Endothelial cell (in vitro differentiated cells): ENCODE data around the gene DDB1. TPM values are rescaled to one million over a fixed set of nuclear protein-coding genes. Genes with fewer than 3 reads are reported as not detected.

ENCODE experiments used
- DNase-seq: peaks from one replicate; pipeline ENCODE4 v3.0.0; 2021; ENCODE audit warnings: low spot score
- H3K27ac Mint-ChIP-seq: one replicate; pipeline ENCODE4 v1.8.0; 2021; ENCODE audit warnings: mixed read lengths, inconsistent platforms; ENCODE audit not compliant: unreplicated experiment
- H3K27me3 Mint-ChIP-seq: one replicate; pipeline ENCODE4 v1.8.0; 2021; ENCODE audit warnings: mild to moderate bottlenecking, moderate library complexity, mixed read lengths, inconsistent platforms; ENCODE audit not compliant: unreplicated experiment
- H3K36me3 Mint-ChIP-seq: one replicate; pipeline ENCODE4 v1.8.0; 2021; ENCODE audit warnings: mild to moderate bottlenecking, low read depth, mixed read lengths, inconsistent platforms; ENCODE audit not compliant: unreplicated experiment
- H3K4me1 Mint-ChIP-seq: one replicate; pipeline ENCODE4 v1.8.0; 2021; ENCODE audit warnings: mild to moderate bottlenecking, mixed read lengths, inconsistent platforms; ENCODE audit not compliant: unreplicated experiment
- H3K4me3 Mint-ChIP-seq: one replicate; pipeline ENCODE4 v1.8.0; 2021; ENCODE audit warnings: mild to moderate bottlenecking, mixed read lengths, inconsistent platforms; ENCODE audit not compliant: unreplicated experiment
- H3K9me3 Mint-ChIP-seq: one replicate; pipeline ENCODE4 v1.8.0; 2021; ENCODE audit warnings: mixed read lengths, inconsistent platforms; ENCODE audit not compliant: unreplicated experiment
- total RNA-seq: library from RNA; stranded (reverse); fragmentation: NEBNext Ultra II Directional; extraction: Animal tissue kit (Norgen Biotek cat#: 25700); gene quantifications from one replicate; pipeline ENCODE4 v1.2.1, GENCODE V29; 2021; ENCODE audit not compliant: unreplicated experiment
- TF ChIP-seq, protein P1 (sequence below): fragments of 200-600 bp; sonication (generic); IDR thresholded peaks from one replicate; pipeline ENCODE4 v1.5.0; 2021; ENCODE audit warnings: antibody characterized with exemption; ENCODE audit not compliant: unreplicated experiment

DDB1 gene
- total RNA-seq, 1 donor from 2014 or later: 239 TPM

DNA sequence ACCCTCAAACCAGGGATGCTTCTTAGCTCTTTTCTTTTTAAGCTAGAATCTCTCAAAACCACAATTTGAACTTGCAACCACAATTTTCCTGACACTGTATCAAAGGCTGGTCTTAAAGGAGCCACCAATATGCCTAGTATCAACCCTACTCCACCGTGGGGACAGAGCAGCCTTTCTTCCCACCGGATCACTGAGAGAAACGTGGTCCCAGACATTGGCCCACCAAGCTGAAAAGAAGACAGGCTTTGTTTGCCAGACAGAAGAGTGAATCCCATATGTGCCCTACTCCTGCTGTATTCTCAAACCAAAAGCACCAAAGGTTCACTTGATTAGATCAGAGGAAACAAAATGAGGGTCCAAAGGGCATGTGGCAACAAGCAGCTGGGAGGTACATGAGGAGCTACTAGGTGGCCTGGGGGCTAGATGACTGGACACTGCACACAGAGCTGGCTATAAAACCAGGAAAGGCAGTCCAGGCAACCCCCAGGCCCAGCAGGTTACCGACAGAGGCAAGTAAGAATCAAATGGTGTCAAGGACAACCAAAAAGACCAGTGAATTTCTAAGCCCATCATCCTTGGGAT is 34.2 kb downstream of the DDB1 start:
- Mint-ChIP-seq H3K27me3 (peaks cover 9% of the 10 kb centered on the region), H3K9me3 (no peaks in the 10 kb centered on the region), H3K4me3 (peak overlapping the region; percentile 42), H3K27ac (peak overlapping the region; percentile 42), H3K4me1 (peaks cover 34% of the 10 kb centered on the region), H3K36me3 (peaks cover 53% of the 10 kb centered on the region)
- TF ChIP-seq, protein P1, sequence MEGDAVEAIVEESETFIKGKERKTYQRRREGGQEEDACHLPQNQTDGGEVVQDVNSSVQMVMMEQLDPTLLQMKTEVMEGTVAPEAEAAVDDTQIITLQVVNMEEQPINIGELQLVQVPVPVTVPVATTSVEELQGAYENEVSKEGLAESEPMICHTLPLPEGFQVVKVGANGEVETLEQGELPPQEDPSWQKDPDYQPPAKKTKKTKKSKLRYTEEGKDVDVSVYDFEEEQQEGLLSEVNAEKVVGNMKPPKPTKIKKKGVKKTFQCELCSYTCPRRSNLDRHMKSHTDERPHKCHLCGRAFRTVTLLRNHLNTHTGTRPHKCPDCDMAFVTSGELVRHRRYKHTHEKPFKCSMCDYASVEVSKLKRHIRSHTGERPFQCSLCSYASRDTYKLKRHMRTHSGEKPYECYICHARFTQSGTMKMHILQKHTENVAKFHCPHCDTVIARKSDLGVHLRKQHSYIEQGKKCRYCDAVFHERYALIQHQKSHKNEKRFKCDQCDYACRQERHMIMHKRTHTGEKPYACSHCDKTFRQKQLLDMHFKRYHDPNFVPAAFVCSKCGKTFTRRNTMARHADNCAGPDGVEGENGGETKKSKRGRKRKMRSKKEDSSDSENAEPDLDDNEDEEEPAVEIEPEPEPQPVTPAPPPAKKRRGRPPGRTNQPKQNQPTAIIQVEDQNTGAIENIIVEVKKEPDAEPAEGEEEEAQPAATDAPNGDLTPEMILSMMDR: no peak
- DNase-seq: no peak

DNA sequence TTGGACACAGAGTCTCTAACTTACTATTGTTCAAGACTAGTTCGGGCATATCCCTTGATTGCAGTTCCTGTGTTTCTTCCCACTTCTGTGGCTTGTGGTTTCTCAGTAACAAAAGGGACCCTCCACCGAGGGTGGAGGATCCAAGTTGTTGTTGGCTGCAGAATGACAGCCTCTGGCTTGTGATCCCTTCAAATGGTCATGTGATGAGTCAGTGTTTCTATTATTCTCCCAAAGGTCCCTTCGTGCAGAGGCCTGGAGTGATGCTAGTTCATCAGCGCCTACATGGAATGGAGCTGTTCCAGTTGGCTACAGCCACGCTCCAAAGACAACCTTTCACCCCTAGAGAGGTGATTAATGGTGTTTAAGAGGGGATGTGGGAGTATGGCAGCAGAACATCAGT is 35.2 kb downstream of the DDB1 start:
- H3K4me3 Mint-ChIP-seq: peak overlapping the region; percentile 71
- H3K27ac Mint-ChIP-seq: peak overlapping the region; percentile 98
- peaks cover 49% of the 10 kb centered on the region for H3K36me3 Mint-ChIP-seq
- H3K27me3 Mint-ChIP-seq: peaks cover 15% of the 10 kb centered on the region
- no peak for DNase-seq
- H3K4me1 Mint-ChIP-seq: peaks cover 40% of the 10 kb centered on the region
- TF ChIP-seq, protein P1: no peak
- H3K9me3 Mint-ChIP-seq: no peaks in the 10 kb centered on the region

DNA sequence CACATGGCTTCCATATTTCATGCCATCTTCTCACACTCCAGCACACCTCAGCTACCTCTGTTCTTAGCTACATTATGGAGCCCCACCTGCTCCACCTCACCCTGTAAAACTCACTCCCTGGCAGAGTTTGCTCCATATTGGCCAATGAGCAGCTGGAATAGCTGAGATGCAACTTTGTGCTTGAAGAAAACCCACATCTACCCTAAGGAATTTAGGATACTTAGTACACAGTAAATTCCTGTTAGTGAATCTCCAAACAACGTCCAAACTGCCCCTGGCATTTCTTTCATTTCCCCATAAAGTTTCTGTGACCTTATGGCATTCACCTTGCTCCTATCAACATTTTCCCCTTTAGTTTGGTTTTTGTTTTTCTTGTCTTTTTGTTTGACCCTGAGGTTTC is 35.6 kb downstream of the DDB1 start:
- H3K27ac Mint-ChIP-seq: peak overlapping the region; percentile 98
- H3K4me3 Mint-ChIP-seq: peak overlapping the region; percentile 73
- H3K36me3 Mint-ChIP-seq: peaks cover 48% of the 10 kb centered on the region
- H3K27me3 Mint-ChIP-seq: peaks cover 18% of the 10 kb centered on the region
- H3K9me3 Mint-ChIP-seq: no peaks in the 10 kb centered on the region
- TF ChIP-seq, protein P1: no peak
- no peak for DNase-seq
- H3K4me1 Mint-ChIP-seq: peaks cover 43% of the 10 kb centered on the region

DNA sequence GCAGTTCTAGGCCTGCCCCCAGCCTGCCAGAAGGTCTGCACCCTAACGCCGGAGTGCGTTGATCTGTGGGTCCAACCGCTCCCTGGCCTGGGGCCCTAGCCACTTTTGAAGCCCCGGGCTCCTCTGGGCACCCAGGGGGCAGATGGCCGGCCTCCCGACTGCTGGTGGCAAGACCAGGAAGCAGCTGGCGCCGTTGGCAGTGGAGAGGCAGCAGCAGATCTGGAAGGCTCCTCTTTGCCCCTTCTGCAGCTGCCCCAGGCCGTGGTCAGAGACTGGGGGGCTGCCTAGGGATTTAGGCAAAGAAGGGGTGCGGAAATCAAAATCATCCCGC is 37.3 kb downstream of the DDB1 start:
- peak overlapping the region; percentile 88 for H3K4me3 Mint-ChIP-seq
- H3K4me1 Mint-ChIP-seq: peaks cover 44% of the 10 kb centered on the region
- H3K27ac Mint-ChIP-seq: no peak overlapping the region
- TF ChIP-seq, protein P1: no peak
- peaks cover 31% of the 10 kb centered on the region for H3K36me3 Mint-ChIP-seq
- H3K9me3 Mint-ChIP-seq: no peaks in the 10 kb centered on the region
- DNase-seq: no peak
- peaks cover 20% of the 10 kb centered on the region for H3K27me3 Mint-ChIP-seq

DNA sequence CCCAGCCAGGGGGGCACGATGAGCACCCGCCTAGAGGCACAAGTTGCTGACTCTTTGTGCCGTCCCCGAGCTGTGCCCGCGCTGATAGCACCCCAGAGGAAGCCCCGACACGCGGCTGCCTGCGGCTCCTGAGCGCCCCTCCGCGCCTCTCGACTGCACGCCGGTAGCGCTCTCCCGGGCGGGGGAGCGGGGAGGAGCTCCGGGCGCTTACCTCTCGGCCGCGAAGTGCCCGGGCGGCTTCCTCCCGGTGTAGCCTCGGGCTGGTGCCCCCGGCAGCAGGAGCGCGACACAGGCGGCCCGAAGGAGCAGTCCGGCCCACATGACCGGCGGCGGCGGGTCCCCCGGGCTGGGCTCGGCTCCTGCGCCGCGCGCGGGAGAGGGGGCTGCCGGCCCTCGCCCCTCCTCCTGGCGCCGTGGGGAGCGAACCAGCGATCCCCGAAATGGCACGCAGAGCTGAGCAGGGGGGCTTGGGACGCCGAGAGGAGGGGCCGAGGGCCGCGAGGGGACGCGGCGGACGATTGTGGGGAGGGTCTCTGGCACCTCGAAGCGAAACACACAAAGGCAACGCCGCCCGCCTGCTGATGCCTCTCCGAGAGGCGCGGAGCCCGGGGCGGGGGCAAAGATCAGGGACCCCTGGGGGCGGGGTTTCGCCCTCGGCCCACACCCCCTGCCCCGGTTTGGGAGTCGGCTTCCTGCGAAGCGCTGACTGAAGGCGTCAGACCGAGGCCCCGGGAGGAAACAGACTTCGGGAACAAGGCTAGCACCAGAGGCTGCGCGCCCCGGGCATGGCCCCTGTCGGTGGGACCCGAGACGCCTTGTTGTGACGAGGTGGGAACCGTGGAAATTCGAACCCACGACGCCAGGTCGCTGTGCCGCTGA is 37.9 kb downstream of the DDB1 start, which contains the start of gene VWCE:
Gene VWCE (minus strand): TSS at position 600 of the 879 bp plus-strand sequence. CDS start 279 bp downstream, at position 321.
- Mint-ChIP-seq H3K9me3 (no peaks in the 10 kb centered on the region), H3K36me3 (peaks cover 28% of the 10 kb centered on the region), H3K27ac (peak within 1 kb of the TSS; percentile 62)

More for the DNA sequence above, 37.9 kb downstream of the DDB1 start, which contains the start of gene VWCE:
- peak; percentile 80 for DNase-seq
- Mint-ChIP-seq H3K4me3 (peak within 1 kb of the TSS; percentile 88), H3K4me1 (peaks cover 42% of the 10 kb centered on the region), H3K27me3 (peaks cover 24% of the 10 kb centered on the region)
- TF ChIP-seq, protein P1: no peak
